Measurements from ENCODE around the gene IGF2.

The IGF2 gene

GRCh38 chr11:2136209-2136951, 2.8 kb downstream of the IGF2 start:
- no peak for DNase-seq (ENCODE audit: low read depth, low spot score)
- no peak for TF ChIP-seq YY1 (IDR thresholded peaks at IDR 0.05; ENCODE audit: insufficient read depth, insufficient read length)
- TF ChIP-seq ZNF274 (IDR thresholded peaks at IDR 0.05; ENCODE audit: low read depth, low read length): no peak
- TF ChIP-seq SUZ12 (IDR thresholded peaks at IDR 0.05; ENCODE audit: extremely low read depth, insufficient read depth, insufficient read length): no peak
- H3K4me1 ChIP-seq (ENCODE audit: insufficient read depth, insufficient read length): peaks cover 23% of the 10 kb centered on the region
- H3K27me3 ChIP-seq (ENCODE audit: insufficient read depth, insufficient read length): peaks cover 58% of the 10 kb centered on the region
- H3K4me3 ChIP-seq (ENCODE audit: insufficient read length, low read depth): peak overlapping the region; percentile 27
- no peak overlapping the region for H3K9ac ChIP-seq (ENCODE audit: insufficient read length, low read depth)
- H3K9me3 ChIP-seq (ENCODE audit: insufficient read depth, low read length): no peaks in the 10 kb centered on the region
- H3K36me3 ChIP-seq (ENCODE audit: insufficient read depth, insufficient read length, low read length): peaks cover 6% of the 10 kb centered on the region

GRCh38 chr11:2135648-2136201, 3.5 kb downstream of the IGF2 start:
- Histone ChIP-seq H3K9ac (ENCODE audit: insufficient read length, low read depth) (no peak overlapping the region), H3K4me1 (ENCODE audit: insufficient read depth, insufficient read length) (peaks cover 19% of the 10 kb centered on the region), H3K4me3 (ENCODE audit: insufficient read length, low read depth) (no peak overlapping the region), H3K36me3 (ENCODE audit: insufficient read depth, insufficient read length, low read length) (peaks cover 7% of the 10 kb centered on the region), H3K27me3 (ENCODE audit: insufficient read depth, insufficient read length) (peaks cover 52% of the 10 kb centered on the region), H3K9me3 (ENCODE audit: insufficient read depth, low read length) (no peaks in the 10 kb centered on the region)
- TF ChIP-seq YY1 (IDR thresholded peaks at IDR 0.05; ENCODE audit: insufficient read depth, insufficient read length): no peak
- no peak for TF ChIP-seq SUZ12 (IDR thresholded peaks at IDR 0.05; ENCODE audit: extremely low read depth, insufficient read depth, insufficient read length)
- TF ChIP-seq ZNF274 (IDR thresholded peaks at IDR 0.05; ENCODE audit: low read depth, low read length): no peak
- DNase-seq (ENCODE audit: low read depth, low spot score): no peak

- Histone ChIP-seq H3K9me3 (ENCODE audit: insufficient read depth, low read length) (no peaks in the 10 kb centered on the region), H3K9ac (ENCODE audit: insufficient read length, low read depth) (no peak overlapping the region), H3K4me1 (ENCODE audit: insufficient read depth, insufficient read length) (peaks cover 17% of the 10 kb centered on the region), H3K36me3 (ENCODE audit: insufficient read depth, insufficient read length, low read length) (peaks cover 7% of the 10 kb centered on the region), H3K4me3 (ENCODE audit: insufficient read length, low read depth) (no peak overlapping the region), H3K27me3 (ENCODE audit: insufficient read depth, insufficient read length) (peaks cover 46% of the 10 kb centered on the region)
- TF ChIP-seq YY1 (IDR thresholded peaks at IDR 0.05; ENCODE audit: insufficient read depth, insufficient read length) (no peak), ZNF274 (IDR thresholded peaks at IDR 0.05; ENCODE audit: low read depth, low read length) (no peak), SUZ12 (IDR thresholded peaks at IDR 0.05; ENCODE audit: extremely low read depth, insufficient read depth, insufficient read length) (no peak)
- no peak for DNase-seq (ENCODE audit: low read depth, low spot score)
These were observed 4.1 kb downstream of the IGF2 start for GRCh38 chr11:2135018-2135569.

GRCh38 chr11:2134022-2135010, 4.9 kb downstream of the IGF2 start:
- TF ChIP-seq ZNF274 (IDR thresholded peaks at IDR 0.05; ENCODE audit: low read depth, low read length) (no peak), SUZ12 (IDR thresholded peaks at IDR 0.05; ENCODE audit: extremely low read depth, insufficient read depth, insufficient read length) (no peak), YY1 (IDR thresholded peaks at IDR 0.05; ENCODE audit: insufficient read depth, insufficient read length) (no peak)
- H3K9me3 ChIP-seq (ENCODE audit: insufficient read depth, low read length): no peaks in the 10 kb centered on the region
- peaks cover 39% of the 10 kb centered on the region for H3K27me3 ChIP-seq (ENCODE audit: insufficient read depth, insufficient read length)
- H3K4me3 ChIP-seq (ENCODE audit: insufficient read length, low read depth): no peak overlapping the region
- DNase-seq (ENCODE audit: low read depth, low spot score): no peak
- peaks cover 17% of the 10 kb centered on the region for H3K4me1 ChIP-seq (ENCODE audit: insufficient read depth, insufficient read length)
- peaks cover 7% of the 10 kb centered on the region for H3K36me3 ChIP-seq (ENCODE audit: insufficient read depth, insufficient read length, low read length)
- peak overlapping the region; percentile 44 for H3K9ac ChIP-seq (ENCODE audit: insufficient read length, low read depth)

- Histone ChIP-seq H3K9me3 (ENCODE audit: insufficient read depth, low read length) (no peaks in the 10 kb centered on the region), H3K27me3 (ENCODE audit: insufficient read depth, insufficient read length) (peaks cover 39% of the 10 kb centered on the region), H3K4me1 (ENCODE audit: insufficient read depth, insufficient read length) (peaks cover 17% of the 10 kb centered on the region), H3K36me3 (ENCODE audit: insufficient read depth, insufficient read length, low read length) (peaks cover 7% of the 10 kb centered on the region), H3K4me3 (ENCODE audit: insufficient read length, low read depth) (no peak overlapping the region), H3K9ac (ENCODE audit: insufficient read length, low read depth) (peak overlapping the region; percentile 44)
- TF ChIP-seq ZNF274 (IDR thresholded peaks at IDR 0.05; ENCODE audit: low read depth, low read length): no peak
- TF ChIP-seq YY1 (IDR thresholded peaks at IDR 0.05; ENCODE audit: insufficient read depth, insufficient read length): no peak
- no peak for TF ChIP-seq SUZ12 (IDR thresholded peaks at IDR 0.05; ENCODE audit: extremely low read depth, insufficient read depth, insufficient read length)
- DNase-seq (ENCODE audit: low read depth, low spot score): no peak
These were observed 5.8 kb downstream of the IGF2 start for GRCh38 chr11:2133241-2134021.

- Histone ChIP-seq H3K4me3 (ENCODE audit: insufficient read length, low read depth) (no peak overlapping the region), H3K9me3 (ENCODE audit: insufficient read depth, low read length) (no peaks in the 10 kb centered on the region), H3K27me3 (ENCODE audit: insufficient read depth, insufficient read length) (peaks cover 39% of the 10 kb centered on the region), H3K9ac (ENCODE audit: insufficient read length, low read depth) (no peak overlapping the region), H3K36me3 (ENCODE audit: insufficient read depth, insufficient read length, low read length) (peaks cover 7% of the 10 kb centered on the region), H3K4me1 (ENCODE audit: insufficient read depth, insufficient read length) (peaks cover 20% of the 10 kb centered on the region)
- DNase-seq (ENCODE audit: low read depth, low spot score): no peak
- TF ChIP-seq YY1 (IDR thresholded peaks at IDR 0.05; ENCODE audit: insufficient read depth, insufficient read length): no peak
- TF ChIP-seq SUZ12 (IDR thresholded peaks at IDR 0.05; ENCODE audit: extremely low read depth, insufficient read depth, insufficient read length): no peak
- no peak for TF ChIP-seq ZNF274 (IDR thresholded peaks at IDR 0.05; ENCODE audit: low read depth, low read length)
These were observed 6.3 kb downstream of the IGF2 start for GRCh38 chr11:2132874-2133240.
